Activated T-helper 1 cell treated with Interleukin-2 at 50 U/mL for 16 hours (primary cell): ENCODE measurements around the gene MYRF.

Experiments
- DNase-seq: peaks from one replicate; pipeline ENCODE4 v3.0.0-alpha.2; 2020; ENCODE audit warnings: low read depth

The MYRF gene

DNA sequence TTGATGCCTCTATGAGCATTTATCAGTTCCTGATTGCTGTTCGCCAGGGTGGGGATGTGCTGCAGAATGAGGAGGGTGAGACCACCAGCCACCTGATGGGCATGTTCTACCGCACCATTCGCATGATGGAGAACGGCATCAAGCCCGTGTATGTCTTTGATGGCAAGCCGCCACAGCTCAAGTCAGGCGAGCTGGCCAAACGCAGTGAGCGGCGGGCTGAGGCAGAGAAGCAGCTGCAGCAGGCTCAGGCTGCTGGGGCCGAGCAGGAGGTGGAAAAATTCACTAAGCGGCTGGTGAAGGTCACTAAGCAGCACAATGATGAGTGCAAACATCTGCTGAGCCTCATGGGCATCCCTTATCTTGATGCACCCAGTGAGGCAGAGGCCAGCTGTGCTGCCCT is 43.0 kb downstream of the MYRF start:
- no peak for DNase-seq

DNA sequence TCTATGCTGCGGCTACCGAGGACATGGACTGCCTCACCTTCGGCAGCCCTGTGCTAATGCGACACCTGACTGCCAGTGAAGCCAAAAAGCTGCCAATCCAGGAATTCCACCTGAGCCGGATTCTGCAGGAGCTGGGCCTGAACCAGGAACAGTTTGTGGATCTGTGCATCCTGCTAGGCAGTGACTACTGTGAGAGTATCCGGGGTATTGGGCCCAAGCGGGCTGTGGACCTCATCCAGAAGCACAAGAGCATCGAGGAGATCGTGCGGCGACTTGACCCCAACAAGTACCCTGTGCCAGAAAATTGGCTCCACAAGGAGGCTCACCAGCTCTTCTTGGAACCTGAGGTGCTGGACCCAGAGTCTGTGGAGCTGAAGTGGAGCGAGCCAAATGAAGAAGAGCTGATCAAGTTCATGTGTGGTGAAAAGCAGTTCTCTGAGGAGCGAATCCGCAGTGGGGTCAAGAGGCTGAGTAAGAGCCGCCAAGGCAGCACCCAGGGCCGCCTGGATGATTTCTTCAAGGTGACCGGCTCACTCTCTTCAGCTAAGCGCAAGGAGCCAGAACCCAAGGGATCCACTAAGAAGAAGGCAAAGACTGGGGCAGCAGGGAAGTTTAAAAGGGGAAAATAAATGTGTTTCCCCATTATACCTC is 43.6 kb downstream of the MYRF start:
- DNase-seq: no peak

DNA sequence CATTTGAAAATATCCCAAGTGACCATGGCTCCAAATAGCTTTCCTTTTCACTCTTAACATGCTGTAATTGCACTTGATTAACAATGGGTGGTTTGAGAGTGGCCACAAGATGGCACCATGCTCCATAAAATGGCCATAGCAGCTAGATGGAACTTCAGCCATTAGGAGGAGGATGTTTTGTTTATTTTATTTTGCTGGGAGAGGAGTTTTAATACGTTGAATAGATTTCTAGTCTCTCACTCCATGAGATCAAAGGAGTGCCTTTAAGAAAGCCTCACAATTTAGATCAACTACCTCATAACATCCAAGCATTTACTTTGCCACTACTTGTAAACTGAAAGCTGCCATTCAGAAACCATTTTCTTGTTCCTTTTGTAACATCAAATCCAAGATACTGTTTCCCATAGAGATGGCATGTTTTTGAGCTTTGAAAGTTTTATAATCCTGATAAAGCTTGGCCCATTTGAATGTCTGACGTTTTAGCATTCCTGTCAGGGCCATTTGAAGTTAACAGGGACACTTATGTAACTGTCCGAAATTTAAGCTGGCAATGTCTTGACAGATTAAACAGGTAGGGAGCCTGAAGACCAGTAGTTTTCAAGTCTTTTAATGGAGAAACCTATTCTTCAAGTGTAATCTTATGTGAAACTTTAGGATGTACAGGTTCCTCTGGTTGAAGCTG is 45.0 kb downstream of the MYRF start:
- DNase-seq: peak; percentile 45

DNA sequence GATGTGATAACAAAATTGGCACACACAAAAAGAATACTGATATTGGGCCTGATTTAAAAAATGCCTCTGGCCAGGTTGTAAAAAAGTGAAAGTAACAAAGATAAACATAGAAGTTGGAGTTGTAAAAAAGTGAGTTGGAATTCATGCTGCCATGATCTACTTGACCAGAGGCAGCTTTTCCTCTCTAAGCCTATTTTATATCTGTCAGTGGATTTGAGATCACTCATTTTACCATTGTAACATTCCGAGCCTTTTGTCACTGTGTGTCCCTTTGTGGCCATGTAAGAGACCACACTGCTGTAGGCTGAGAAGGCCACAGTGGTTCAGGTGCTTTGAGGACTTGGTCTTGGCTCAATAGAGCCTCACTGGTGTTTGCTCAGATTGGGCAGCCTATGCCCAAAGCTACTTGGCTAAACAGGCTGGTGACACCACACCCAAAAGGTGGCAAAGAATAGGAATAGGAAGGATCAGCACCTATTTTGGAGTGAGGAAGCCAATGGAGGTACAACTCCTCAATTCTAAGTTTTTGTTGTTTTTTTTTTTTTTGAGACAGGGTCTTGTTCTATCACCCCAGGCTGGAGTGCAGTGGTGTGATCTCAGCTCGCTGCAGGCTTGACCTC is 47.3 kb downstream of the MYRF start:
- DNase-seq: no peak

DNA sequence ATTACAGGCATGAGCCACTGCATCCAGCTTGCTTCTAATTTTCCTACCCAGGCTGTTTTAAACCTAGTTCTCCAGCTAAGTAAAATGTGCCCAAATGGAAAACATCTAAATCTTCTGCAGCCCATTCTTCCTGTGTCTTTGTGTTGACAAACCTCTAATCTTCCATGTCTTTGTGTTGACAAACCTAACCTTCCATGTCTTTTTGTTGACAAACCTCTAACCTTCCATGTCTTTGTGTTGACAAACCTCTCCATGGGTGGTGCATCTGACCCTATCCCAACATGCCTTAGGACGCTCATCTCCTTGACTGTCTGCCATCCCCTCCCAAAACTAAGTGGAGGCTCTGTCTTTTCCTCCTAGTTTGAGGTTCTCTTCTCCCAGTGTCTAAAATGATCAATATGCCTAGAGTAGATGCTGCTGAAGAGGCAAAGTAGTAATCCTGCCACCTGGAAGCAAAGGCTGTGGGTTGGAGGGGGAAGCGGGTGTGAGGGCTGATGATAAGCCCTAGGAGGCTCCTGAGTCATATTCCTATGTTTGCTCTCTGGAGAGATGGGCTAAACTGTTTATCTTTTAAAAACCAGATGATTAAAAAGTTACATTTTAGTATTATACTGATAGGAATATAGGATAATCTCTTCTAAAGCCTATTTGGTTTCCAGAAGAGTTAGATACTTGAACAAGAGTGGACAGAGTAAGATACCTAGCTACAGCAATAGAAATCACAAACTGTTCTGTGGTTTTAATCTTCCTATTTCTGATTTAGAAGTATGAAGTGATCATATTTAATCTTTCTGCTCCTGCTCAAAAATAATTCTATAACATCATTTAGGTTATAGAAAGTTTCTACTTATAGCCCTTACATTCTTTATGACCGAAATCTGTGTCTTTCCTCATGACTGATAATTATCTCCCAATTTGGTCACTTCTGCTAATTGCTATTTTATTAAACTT is 48.2 kb downstream of the MYRF start:
- DNase-seq: no peak

DNA sequence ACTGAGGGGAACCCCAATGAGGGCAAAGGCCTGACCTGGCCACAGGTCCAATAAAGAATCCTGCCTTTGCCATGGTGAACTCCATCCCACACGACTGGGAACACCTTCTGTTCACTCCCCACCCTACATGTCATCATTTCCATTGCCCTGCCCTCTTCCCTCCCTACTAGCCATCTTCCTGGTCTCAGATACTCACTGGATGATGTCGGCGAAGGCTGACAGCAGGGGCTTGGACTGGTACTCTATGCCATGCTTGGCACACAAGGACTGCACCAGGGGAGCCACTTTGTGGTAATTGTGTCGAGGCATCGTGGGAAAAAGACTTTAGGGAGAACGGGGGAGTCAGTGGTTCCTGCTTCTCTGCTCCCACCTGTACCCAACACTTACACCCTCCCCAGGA is 50.2 kb downstream of the MYRF start:
- DNase-seq: no peak

DNA sequence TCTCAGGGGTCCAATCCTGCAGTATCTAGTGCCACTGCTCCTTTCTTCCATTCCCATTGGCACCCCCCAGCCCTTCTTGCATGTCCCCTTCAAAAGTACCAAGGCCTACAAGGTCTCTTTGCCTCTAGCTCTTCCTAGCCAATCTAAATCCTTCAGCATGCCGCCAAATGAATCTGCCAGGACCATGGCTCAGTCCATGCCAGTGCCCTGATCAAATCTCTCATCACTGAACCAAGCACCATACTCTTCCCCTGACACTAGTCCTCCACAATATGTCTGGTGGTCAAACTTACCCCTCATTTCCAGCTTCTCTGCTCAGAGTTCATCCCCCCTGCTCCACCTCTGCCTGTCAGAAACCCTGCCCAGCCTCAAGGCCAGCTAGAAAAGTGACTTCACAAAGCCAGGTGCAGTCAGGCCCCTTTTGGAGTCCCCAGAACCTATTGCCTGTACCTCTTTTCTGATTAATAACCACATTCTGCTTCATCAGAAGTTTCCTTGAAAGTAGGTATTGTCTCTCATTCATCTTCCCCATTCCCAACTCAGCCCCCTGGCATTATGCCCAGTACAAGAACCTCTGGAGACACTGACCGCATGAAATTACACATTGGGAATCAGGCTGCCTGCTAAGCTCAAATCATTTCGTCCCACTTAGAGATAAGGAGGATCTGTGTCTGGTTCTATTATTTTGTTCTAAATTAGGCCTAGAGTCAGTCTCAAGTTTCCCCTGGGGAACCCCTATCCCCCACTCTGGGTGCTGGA is 51.6 kb downstream of the MYRF start:
- no peak for DNase-seq

DNA sequence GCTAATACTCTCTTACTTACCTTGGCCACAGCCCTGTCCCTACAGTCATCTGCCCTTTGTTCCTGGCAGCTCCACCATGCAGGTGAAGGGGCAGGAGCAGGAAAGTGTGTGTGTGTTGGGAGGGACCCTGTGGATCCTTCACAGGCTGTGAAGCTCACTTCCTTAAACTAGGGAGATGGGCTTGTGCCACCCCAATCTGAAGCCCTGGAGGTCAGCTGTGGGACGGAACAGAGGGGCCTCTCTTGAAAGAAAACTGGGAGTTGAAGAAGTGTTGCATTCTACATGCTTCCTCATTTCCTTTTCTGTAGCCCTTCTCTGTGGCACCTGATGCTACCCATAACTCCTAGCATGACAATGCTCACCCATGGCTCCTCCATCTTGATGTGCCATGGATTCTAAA is 52.7 kb downstream of the MYRF start:
- DNase-seq: no peak

DNA sequence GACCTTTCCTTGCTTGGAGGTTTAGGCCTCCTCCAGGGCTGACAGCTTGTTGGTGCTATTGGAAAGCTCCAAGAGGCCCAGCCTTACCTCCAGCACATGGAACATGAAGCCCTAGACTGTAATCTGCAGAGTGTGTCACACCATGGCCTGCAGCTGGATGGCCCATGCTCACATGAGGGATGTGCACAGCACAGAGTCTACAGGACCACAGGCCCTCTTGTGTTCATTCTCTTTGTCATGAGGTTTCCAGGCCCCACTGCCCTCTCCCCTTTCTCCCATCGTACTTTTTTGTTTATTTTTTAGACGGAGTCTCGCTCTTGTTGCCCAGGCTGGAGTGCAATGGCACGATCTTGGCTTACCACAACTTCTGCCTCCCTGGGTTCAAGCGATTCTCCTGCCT is 54.3 kb downstream of the MYRF start:
- no peak for DNase-seq

DNA sequence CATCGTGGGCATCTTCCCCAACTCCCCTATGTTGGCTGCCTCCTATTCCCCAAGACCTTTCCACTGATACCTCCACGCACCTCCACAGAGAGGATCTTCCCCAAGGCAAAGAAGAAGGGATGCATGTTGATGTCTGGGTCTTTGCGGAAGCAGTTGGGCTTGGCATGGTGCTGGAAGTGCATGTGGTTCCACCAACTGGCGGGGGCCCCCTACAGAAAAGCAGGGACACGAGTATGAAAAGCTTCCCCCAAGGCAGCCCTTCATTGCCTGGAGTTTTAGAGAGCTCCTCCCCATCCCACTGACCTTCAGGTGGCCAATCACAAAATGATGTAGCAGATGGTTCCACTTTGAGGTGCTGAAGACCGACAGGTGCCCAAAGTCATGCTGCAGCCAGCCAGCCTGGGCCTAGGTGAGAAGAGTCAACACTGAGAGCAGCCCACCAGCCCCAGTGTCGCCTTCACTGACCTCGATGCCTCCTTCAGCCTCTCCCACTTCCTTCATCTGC is 58.3 kb downstream of the MYRF start:
- DNase-seq: no peak

DNA sequence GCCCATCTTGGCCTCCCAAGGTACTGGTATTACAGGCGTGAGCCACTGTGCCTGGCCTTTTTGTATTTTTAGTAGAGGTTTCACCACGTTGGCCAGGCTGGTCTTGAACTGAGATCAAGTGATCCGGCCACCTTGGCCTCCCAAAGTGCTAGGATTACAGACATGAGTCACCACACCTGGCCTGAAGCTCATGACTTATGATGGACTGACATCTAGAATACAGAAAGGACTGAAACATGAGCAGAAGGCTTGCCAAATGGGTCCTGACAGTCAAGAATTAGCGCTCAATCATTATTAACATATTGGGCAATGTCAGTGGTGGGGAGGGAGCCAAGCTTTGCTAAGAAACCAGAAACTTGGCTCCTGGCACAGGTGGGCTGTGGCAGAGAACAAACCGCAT is 59.4 kb downstream of the MYRF start:
- DNase-seq: no peak

DNA sequence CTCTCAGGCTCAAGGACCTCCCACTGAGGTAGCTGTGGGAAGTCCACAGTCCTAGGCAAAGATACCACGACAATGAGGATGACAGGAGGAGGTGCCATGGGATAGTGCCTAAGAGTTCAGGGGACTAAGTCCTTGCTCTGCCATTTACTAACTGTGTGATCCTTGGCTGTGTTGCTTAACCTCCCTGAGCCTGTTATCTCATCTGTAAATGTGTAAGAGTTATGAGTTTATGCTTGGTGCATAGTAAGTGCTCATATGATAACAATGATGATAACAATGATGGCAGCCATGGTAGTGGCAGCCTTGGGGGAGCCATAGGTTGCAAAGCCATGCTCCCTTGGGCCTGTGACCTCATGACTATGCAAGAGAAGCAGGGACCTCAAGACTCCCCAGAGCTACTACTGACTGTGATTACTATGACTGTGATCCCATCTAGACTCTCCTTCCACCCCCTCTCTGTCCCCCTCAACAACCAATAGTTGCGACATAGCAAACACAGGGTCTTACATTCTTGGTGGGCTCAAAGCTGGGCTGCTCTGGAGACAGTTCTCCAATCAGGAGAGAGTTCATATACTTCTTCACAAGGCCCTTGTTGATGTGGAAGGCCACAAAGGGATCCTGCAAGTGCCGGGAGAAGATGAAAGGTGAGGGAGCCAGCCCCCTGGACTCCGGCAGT is 60.4 kb downstream of the MYRF start:
- no peak for DNase-seq

DNA sequence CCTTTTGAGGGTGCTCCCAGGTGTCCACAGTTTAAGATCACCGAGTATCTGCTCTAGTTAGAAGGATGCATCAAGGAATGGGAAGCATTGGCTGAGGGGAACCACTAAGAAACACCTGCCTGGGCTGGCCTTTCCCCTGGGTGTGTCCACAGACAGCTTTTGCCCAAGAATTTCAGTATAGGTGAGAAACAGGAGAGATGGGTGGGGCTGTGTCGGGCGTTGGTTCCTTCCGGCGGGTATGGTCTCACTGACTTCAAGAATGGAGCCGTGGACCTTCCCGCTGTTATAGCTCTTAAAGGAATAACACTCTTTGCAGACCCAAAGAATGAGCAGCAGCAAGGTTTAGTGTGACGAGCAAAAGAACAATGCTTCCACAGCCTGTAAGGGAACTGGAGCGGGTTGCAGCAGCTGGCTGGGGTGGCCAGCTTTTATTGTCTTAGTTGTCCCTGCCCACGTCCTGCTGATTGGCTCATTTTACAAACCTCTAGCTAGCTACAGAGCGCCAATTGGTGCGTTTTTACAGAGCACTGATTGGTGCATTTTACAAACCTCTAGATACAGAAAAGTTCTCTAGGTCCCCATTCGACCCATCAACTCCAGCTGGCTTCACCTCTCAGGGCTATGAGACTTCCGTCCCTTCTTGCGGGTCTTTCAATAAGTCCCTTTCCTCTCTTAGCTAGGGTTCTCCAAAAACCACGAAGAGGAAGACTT is 62.0 kb downstream of the MYRF start:
- no peak for DNase-seq

DNA sequence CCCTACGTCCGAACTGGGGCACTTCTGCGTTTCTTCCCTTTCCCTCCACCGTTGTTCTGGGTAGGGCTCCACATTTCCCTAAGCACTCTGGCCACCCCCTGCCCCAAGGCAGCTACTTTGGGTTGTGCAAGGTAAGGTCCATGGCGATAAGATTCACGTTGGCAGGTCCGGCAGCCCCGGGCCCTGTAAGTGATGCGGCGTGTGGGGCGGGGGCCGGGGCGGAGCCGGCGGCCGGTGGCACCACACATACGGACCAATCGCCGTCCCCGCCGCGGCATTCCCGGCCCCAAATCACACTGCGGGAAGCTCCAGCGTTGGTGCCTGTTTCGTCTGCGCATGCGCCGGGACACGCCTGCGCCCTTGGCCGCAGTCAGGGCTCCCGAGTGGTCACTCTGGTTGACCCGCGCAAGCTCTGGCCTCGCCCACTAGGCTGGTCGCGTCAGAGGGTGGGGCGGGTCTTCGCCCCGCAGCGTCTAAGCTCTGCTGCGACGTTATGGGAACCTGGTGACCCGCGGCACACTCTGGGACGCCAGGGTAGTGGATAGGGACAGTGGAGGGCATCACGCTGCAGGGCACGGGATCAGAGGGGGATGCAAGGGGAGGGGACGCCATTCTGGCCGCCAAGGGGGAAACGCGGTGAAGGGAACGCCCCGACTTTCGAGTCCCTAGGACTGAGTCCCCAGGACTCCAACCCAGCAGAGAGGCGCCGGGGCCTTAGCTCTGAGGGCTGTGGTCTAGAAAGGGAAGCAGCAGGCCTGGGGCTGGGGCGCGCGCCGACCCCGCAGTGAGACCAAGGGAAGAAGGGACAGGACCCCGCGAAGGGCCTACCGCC is 62.7 kb downstream of the MYRF start:
- no peak for DNase-seq

DNA sequence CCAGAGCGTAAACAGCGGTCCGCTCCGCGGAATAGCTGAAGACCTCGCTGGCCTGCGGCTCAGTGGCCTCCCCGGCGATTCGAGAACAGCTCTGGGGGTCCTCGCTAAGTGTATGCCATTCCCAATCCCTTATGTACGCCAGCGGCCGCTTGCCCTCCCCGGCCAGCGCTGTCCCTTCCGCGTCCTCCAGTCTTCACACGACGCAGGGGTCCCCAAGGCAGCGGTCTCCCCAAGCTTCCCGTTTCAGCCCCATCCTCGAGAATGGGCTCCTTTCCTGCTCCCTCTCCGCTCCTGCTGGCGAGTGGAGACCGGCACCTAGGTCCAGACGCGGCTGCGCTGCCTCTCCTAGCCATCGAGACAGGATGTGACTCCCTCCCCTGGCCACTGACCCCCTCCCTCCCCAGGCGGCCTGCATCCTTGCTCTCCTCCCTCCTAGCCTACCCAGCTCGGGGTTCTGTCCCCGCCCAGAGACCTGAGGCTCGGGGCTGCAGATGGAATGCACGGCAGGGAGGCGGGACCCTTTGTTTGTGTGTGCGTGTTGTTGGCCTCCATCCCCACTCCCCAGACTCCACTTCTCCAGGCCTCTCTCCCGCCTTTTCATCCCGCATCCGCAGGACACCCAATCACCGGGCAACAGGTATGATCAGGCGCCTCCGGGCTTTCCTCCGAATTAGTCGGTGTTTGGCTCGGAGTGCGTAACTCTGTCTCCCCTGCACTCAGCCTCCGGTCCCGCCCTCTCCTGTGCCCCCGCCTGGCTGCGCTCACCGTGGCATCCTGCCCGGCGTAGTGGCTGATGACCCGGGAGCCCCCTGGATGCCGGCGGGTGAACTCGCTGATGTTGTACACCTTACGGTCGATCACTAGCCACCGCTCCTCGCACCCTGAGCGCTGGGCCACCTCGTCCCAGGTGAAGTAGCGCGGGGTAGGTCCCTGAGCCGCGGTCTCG is 63.6 kb downstream of the MYRF start:
- DNase-seq: peak; percentile 39

DNA sequence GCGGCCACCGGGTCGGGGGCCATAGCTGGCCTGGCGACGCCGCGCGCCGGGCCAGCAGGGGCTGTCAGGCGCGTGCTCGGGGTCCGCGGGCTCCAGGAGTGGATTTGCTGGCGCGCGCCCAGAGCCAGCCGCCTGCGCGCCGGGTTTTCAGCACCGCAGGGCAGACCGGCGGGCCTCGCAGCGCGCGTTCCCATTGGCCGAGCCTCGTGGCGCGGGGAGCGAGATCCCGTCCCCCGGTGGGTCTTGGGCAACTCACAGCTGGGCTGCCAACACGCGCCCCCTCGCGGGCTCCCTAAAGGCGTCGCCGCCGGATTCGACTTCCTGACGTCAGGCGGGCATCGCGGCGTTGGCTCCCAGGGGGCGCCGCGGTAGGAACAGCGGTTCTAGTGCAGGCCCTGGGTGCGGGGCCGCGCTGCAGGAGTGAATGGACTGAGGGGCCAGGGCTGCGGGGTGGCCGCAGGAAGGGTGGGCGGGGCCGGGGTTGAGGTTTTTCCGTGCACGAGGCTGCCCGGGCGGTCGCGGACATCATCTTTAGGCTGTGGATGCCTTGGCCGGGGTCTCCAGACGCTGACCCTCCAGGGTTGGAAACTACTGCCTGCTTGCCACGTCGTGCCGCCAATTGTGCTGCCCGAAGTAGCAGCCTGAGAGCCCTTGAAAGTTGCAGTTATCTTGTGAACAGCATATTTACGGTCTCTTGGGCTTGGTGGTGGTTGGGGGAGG is 64.5 kb downstream of the MYRF start, which contains the start of gene FADS1:
TSS of gene FADS1 (minus strand) at position 268 of the 720 bp plus-strand sequence. CDS start at position 194, 74 bp downstream.
- DNase-seq: peak; percentile 58

DNA sequence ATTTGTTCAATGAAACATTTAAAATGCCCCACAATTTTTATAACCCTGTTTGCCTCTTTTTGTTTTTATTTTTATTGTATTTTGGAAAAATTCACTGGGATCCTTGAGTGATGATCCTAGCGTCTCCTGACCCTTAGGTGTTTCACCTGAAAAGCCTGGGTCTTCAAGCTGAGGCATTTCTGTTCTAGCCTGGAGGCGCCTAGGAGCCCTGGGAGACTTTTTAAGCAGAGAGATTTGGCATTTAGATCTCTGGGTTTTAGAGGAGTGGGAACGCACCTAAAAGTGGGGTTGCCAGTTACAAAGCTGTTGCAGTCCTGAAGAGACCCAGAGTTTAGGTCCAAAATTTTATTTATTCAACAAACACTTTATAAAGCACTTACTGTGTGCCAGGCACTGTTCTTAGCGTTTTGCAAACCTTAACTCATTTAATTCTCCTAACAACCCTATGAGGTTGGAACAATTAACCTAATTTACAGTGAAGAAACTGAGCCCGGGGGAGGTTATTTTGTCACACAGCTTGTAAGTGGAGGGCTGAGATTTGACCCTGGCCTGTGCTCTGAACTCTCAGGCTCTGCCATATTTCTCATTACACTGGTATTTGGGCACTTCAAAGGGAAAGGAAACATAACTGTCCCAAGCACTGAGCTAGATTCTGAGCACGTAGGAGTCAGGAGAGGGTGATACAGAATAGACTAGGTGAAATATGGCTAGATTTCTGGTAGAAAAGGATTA is 65.2 kb downstream of the MYRF start:
- no peak for DNase-seq
